Spleen (tissue), 11 donors: Measurements from ENCODE around the gene PRR23E. TPM values are rescaled to one million over a fixed set of nuclear protein-coding genes. Genes with fewer than 3 reads are reported as not detected.

Source experiments
- DNase-seq: peaks from one replicate; pipeline ENCODE4 v3.0.0-alpha.2; 2020
- H3K27ac ChIP-seq, 8 donors: fragments of 200-600 bp; sonication (generic) in 7 of 8; 1 replicate in 4 of 8; 2 replicates in 4 of 8; pipeline versions ENCODE4 v1.5.0 to v1.8.0; 2016 to 2021; ENCODE audit warnings: inconsistent platforms in 4 of 8, mild to moderate bottlenecking in 4 of 8, moderate library complexity in 1 of 8
- H3K27me3 ChIP-seq, 7 donors: fragments of 200-600 bp; sonication (generic) in 6 of 7; replicated peaks in 1 of 7; 1 replicate in 4 of 7; 2 replicates in 3 of 7; pipeline versions ENCODE4 v1.5.0 to v1.8.0; 2016 to 2021; ENCODE audit warnings: inconsistent platforms in 3 of 7, mild to moderate bottlenecking in 1 of 7
- H3K36me3 ChIP-seq, 6 donors: fragments of 200-600 bp; sonication (generic) in 5 of 6; 1 replicate in 4 of 6; 2 replicates in 2 of 6; pipeline versions ENCODE4 v1.5.0 to v1.8.0; 2016 to 2021; ENCODE audit warnings: inconsistent platforms in 2 of 6
- H3K4me1 ChIP-seq, 6 donors: fragments of 200-600 bp; sonication (generic) in 5 of 6; 1 replicate in 3 of 6; 2 replicates in 3 of 6; pipeline versions ENCODE4 v1.5.0 to v1.8.0; 2016 to 2021; ENCODE audit warnings: inconsistent platforms in 3 of 6
- H3K4me3 ChIP-seq, 8 donors: fragments of 200-600 bp; sonication (generic) in 7 of 8; 1 replicate in 4 of 8; 2 replicates in 4 of 8; pipeline versions ENCODE4 v1.5.0 to v1.8.0; 2016 to 2021; ENCODE audit warnings: inconsistent platforms in 4 of 8, mild to moderate bottlenecking in 4 of 8, moderate library complexity in 2 of 8
- H3K9me3 ChIP-seq, 8 donors: fragments of 200-600 bp; sonication (generic) in 7 of 8; 1 replicate in 4 of 8; 2 replicates in 4 of 8; pipeline versions ENCODE4 v1.5.0 to v1.8.0; 2016 to 2021; ENCODE audit warnings: inconsistent platforms in 4 of 8
- CTCF ChIP-seq, 11 experiments: fragments of 200-600 bp in 7 of 11; fragments of 450-650 bp in 4 of 11; sonication (generic) in 4 of 11; IDR thresholded peaks in 8 of 11; conservative IDR thresholded peaks in 3 of 11; 1 replicate in 7 of 11; 2 replicates in 4 of 11; pipeline versions ENCODE4 v1.4.0 to v1.8.0; 2016 to 2021; ENCODE audit warnings: antibody characterized with exemption in 11 of 11, inconsistent platforms in 4 of 11, mild to moderate bottlenecking in 1 of 11
- POLR2A ChIP-seq, 3 donors: fragments of 450-650 bp; IDR thresholded peaks; one replicate each; pipeline ENCODE4 v1.5.1; 2017; ENCODE audit warnings: antibody characterized with exemption in 3 of 3, mild to moderate bottlenecking in 1 of 3
- POLR2AphosphoS5 ChIP-seq, 3 donors: sonication (generic); formaldehyde crosslinking; IDR thresholded peaks; one replicate each; pipeline ENCODE4 v1.5.1; 2017; ENCODE audit warnings: antibody characterized with exemption in 3 of 3
- whole genome bisulfite sequencing, 5 donors: extraction: QIAGEN DNeasy Blood & Tissue Kit in 3 of 5; methylation state at CpG; one replicate each; pipeline versions ENCODE4 v1.1.5 to v1.1.7; 2013 to 2018; 5-methylcytosine and 5-hydroxymethylcytosine counted together
- intact Hi-C: fragments of 100-400 bp; cut with DNase I; formaldehyde crosslinking; loops from one replicate; pipeline ENCODE4 v1.15.0; 2023; ENCODE audit warnings: low total_unique reads
- polyA plus RNA-seq, 3 donors: library from polyadenylated mRNA; stranded (reverse); fragments of 200-250 nt; gene quantifications; one replicate each; pipeline ENCODE4 v1.2.1, GENCODE V29; 2013
- total RNA-seq, 7 donors: library from RNA; depleted of rRNA in 3 of 7; stranded (reverse); fragments of >200 nt in 3 of 7; fragmentation: NEBNext Ultra II Directional in 4 of 7; extraction: Animal tissue kit (Norgen Biotek cat#: 25700) in 4 of 7; gene quantifications; one replicate each; pipeline versions ENCODE4 v1.1.0 to v1.2.1, GENCODE V29; 2016 to 2021
- donor health status: healthy with polysubstance abuse.
- donor health status: DM: no; HTN: no; CAD: no; lungs with moderate emphysema.
- donor health status: DM: no; HTN: no; CAD: no.
- donor health status: Bipolar disorder and iron deficiency.
- donor health status: healthy.
- donor health status: DM: no; HTN: no; CAD: no.
- donor health status: DM: yes; HTN: yes; CAD: no.

Gene PRR23E
- total and polyA plus RNA-seq, 10 donors: not detected

GRCh38 chr3:127165694-127166485 is 27.0 kb upstream of the PRR23E start:
- no peak overlapping the region for H3K27ac ChIP-seq
- no peaks in the 10 kb centered on the region for H3K36me3 ChIP-seq
- intact Hi-C loops: no loop called here
- H3K4me3 ChIP-seq: no peak overlapping the region
- no peaks in the 10 kb centered on the region for H3K4me1 ChIP-seq
- no peak for DNase-seq
- WGBS, 5 donors: 58 to 66% (median 63%) methylated on average over 5 of the region's 5 CpGs
- H3K27me3 ChIP-seq: peaks cover 0 to 47% (median 3%) of the 10 kb centered on the region in 7 donors
- no peaks in the 10 kb centered on the region for H3K9me3 ChIP-seq
- no peak for TF ChIP-seq POLR2AphosphoS5 (IDR thresholded peaks at IDR 0.05)
- TF ChIP-seq CTCF (IDR thresholded peaks at IDR 0.05 in 8 of 11, conservative IDR thresholded peaks at IDR 0.05 in 3 of 11): no peak
- no peak for TF ChIP-seq POLR2A (IDR thresholded peaks at IDR 0.05)

- no peaks in the 10 kb centered on the region for H3K9me3 ChIP-seq
- no peak for DNase-seq
- intact Hi-C loops: no loop called here
- H3K27ac ChIP-seq: no peak overlapping the region
- 75 to 84% (median 80%) methylated on average over 9 of the region's 9 CpGs for WGBS, 5 donors
- peaks cover 0 to 47% (median 0%) of the 10 kb centered on the region in 7 donors for H3K27me3 ChIP-seq
- no peak overlapping the region for H3K4me3 ChIP-seq
- H3K4me1 ChIP-seq: no peaks in the 10 kb centered on the region
- TF ChIP-seq POLR2A (IDR thresholded peaks at IDR 0.05) (no peak), CTCF (IDR thresholded peaks at IDR 0.05 in 8 of 11, conservative IDR thresholded peaks at IDR 0.05 in 3 of 11) (no peak), POLR2AphosphoS5 (IDR thresholded peaks at IDR 0.05) (no peak)
- no peaks in the 10 kb centered on the region for H3K36me3 ChIP-seq
These were observed 26.3 kb upstream of the PRR23E start for GRCh38 chr3:127166501-127167065.

- 68 to 89% (median 74%) methylated on average over 9 of the region's 9 CpGs for WGBS, 5 donors
- intact Hi-C loops: no loop called here
- Histone ChIP-seq H3K27me3 (peaks cover 0 to 56% (median 0%) of the 10 kb centered on the region in 7 donors), H3K36me3 (no peaks in the 10 kb centered on the region), H3K9me3 (no peaks in the 10 kb centered on the region), H3K27ac (no peak overlapping the region), H3K4me3 (no peak overlapping the region), H3K4me1 (peaks cover 0 to 2% (median 0%) of the 10 kb centered on the region in 6 donors)
- no peak for DNase-seq
- TF ChIP-seq CTCF (IDR thresholded peaks at IDR 0.05 in 8 of 11, conservative IDR thresholded peaks at IDR 0.05 in 3 of 11): no peak
- TF ChIP-seq POLR2AphosphoS5 (IDR thresholded peaks at IDR 0.05): no peak
- no peak for TF ChIP-seq POLR2A (IDR thresholded peaks at IDR 0.05)
These were observed 25.5 kb upstream of the PRR23E start for GRCh38 chr3:127167315-127168043.

GRCh38 chr3:127168271-127168670 is 24.7 kb upstream of the PRR23E start:
- Histone ChIP-seq H3K4me3 (no peak overlapping the region), H3K4me1 (peaks cover 0 to 10% (median 4%) of the 10 kb centered on the region in 6 donors), H3K9me3 (no peaks in the 10 kb centered on the region), H3K27ac (no peak overlapping the region), H3K27me3 (peaks cover 0 to 59% (median 0%) of the 10 kb centered on the region in 7 donors), H3K36me3 (no peaks in the 10 kb centered on the region)
- DNase-seq: no peak
- 52 to 66% (median 55%) methylated on average over 6 of the region's 6 CpGs for WGBS, 5 donors
- intact Hi-C loops: no loop called here
- TF ChIP-seq POLR2A (IDR thresholded peaks at IDR 0.05) (no peak), POLR2AphosphoS5 (IDR thresholded peaks at IDR 0.05) (no peak), CTCF (IDR thresholded peaks at IDR 0.05 in 8 of 11, conservative IDR thresholded peaks at IDR 0.05 in 3 of 11) (no peak)
